DMS 273 treated with DMSO at 0.1 percent for 48 hours (cell line): ENCODE results near the gene DLX4.

Experiments used
- DNase-seq: peaks from one replicate; lab custom pipeline; 2025; lab: John Stamatoyannopoulos, UW

DLX4 gene

GRCh38 chr17:49946964-49947584, 21.9 kb upstream of the DLX4 start:
- no peak for DNase-seq

GRCh38 chr17:49949634-49950033, 19.4 kb upstream of the DLX4 start:
- DNase-seq = no peak

- DNase-seq = no peak
Measured at GRCh38 chr17:49951362-49952082, 17.5 kb upstream of the DLX4 start.

GRCh38 chr17:49952209-49952911, 16.6 kb upstream of the DLX4 start:
- peak; percentile 65 for DNase-seq

- DNase-seq = no peak
Measured at GRCh38 chr17:49952912-49953497, 16.0 kb upstream of the DLX4 start.

GRCh38 chr17:49955157-49955556, 13.8 kb upstream of the DLX4 start:
- DNase-seq = no peak

- no peak for DNase-seq
Measured at GRCh38 chr17:49956780-49957179, 12.2 kb upstream of the DLX4 start.

- no peak for DNase-seq
Measured at GRCh38 chr17:49957350-49957749, 11.6 kb upstream of the DLX4 start.

- DNase-seq = no peak
Measured at GRCh38 chr17:49958723-49959122, 10.3 kb upstream of the DLX4 start.

GRCh38 chr17:49959183-49959935, 9.6 kb upstream of the DLX4 start:
- DNase-seq = no peak

- no peak for DNase-seq
Measured at GRCh38 chr17:49962599-49963308, 6.2 kb upstream of the DLX4 start.

GRCh38 chr17:49963309-49963625, 5.7 kb upstream of the DLX4 start:
- DNase-seq = no peak

- DNase-seq = no peak
Measured at GRCh38 chr17:49963626-49964302, 5.2 kb upstream of the DLX4 start.

- no peak for DNase-seq
Measured at GRCh38 chr17:49964303-49964768, 4.7 kb upstream of the DLX4 start.

GRCh38 chr17:49964769-49965523, 4.0 kb upstream of the DLX4 start:
- DNase-seq = no peak

- no peak for DNase-seq
Measured at GRCh38 chr17:49965524-49965909, 3.5 kb upstream of the DLX4 start.

GRCh38 chr17:49966767-49967166, 2.2 kb upstream of the DLX4 start:
- DNase-seq = no peak

- DNase-seq = no peak
Measured at GRCh38 chr17:49967205-49967604, 1.8 kb upstream of the DLX4 start.

- no peak for DNase-seq
Measured at GRCh38 chr17:49967621-49968404, 1.2 kb upstream of the DLX4 start.
